ENCODE measurements around the gene SDHA.

DNA sequence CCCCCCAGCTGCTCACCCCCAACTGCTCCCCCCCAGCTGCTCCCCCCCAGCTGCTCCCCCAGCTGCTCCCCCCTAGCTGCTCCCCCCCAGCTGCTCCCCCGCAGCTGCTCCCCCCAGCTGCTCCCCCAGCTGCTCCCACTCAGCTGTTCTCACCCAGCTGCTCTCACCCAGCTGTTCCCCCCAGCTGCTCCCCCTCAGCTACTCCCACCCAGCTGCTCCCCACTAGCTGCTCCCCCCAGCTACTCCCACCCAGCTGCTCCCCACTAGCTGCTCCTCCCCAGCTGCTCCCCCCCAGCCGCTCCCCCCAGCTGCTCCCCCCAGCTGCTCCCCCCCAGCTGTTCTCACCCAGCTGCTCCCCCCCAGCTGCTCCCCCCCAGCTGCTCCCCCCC, 80.6 kb downstream of the SDHA start:
- TF ChIP-seq, protein P1, sequence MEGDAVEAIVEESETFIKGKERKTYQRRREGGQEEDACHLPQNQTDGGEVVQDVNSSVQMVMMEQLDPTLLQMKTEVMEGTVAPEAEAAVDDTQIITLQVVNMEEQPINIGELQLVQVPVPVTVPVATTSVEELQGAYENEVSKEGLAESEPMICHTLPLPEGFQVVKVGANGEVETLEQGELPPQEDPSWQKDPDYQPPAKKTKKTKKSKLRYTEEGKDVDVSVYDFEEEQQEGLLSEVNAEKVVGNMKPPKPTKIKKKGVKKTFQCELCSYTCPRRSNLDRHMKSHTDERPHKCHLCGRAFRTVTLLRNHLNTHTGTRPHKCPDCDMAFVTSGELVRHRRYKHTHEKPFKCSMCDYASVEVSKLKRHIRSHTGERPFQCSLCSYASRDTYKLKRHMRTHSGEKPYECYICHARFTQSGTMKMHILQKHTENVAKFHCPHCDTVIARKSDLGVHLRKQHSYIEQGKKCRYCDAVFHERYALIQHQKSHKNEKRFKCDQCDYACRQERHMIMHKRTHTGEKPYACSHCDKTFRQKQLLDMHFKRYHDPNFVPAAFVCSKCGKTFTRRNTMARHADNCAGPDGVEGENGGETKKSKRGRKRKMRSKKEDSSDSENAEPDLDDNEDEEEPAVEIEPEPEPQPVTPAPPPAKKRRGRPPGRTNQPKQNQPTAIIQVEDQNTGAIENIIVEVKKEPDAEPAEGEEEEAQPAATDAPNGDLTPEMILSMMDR (IDR thresholded peaks at IDR 0.05; ENCODE audit: poor library complexity, severe bottlenecking) = no peak
- no peak for TF ChIP-seq EZH2 (IDR thresholded peaks at IDR 0.05; ENCODE audit: borderline replicate concordance, insufficient read depth, low read length, poor library complexity, severe bottlenecking)
- TF ChIP-seq, protein P2, sequence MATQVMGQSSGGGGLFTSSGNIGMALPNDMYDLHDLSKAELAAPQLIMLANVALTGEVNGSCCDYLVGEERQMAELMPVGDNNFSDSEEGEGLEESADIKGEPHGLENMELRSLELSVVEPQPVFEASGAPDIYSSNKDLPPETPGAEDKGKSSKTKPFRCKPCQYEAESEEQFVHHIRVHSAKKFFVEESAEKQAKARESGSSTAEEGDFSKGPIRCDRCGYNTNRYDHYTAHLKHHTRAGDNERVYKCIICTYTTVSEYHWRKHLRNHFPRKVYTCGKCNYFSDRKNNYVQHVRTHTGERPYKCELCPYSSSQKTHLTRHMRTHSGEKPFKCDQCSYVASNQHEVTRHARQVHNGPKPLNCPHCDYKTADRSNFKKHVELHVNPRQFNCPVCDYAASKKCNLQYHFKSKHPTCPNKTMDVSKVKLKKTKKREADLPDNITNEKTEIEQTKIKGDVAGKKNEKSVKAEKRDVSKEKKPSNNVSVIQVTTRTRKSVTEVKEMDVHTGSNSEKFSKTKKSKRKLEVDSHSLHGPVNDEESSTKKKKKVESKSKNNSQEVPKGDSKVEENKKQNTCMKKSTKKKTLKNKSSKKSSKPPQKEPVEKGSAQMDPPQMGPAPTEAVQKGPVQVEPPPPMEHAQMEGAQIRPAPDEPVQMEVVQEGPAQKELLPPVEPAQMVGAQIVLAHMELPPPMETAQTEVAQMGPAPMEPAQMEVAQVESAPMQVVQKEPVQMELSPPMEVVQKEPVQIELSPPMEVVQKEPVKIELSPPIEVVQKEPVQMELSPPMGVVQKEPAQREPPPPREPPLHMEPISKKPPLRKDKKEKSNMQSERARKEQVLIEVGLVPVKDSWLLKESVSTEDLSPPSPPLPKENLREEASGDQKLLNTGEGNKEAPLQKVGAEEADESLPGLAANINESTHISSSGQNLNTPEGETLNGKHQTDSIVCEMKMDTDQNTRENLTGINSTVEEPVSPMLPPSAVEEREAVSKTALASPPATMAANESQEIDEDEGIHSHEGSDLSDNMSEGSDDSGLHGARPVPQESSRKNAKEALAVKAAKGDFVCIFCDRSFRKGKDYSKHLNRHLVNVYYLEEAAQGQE (IDR thresholded peaks at IDR 0.05; ENCODE audit: borderline replicate concordance) = no peak
- TF ChIP-seq POLR2AphosphoS5 (IDR thresholded peaks at IDR 0.05) = no peak
- TF ChIP-seq SMC3 (conservative IDR thresholded peaks at IDR 0.05; ENCODE audit: poor library complexity) = no peak
- TF ChIP-seq RAD21 (conservative IDR thresholded peaks at IDR 0.05) = no peak

Measured in neural cell (in vitro differentiated cells).